ENCODE measurements around the gene RCAN2. TPM values are rescaled to one million over a fixed set of nuclear protein-coding genes. Genes with fewer than 3 reads are reported as not detected.

Gene RCAN2
- total RNA-seq, 6 donors from 2014 or later: 4.8 to 14.6 (median 9.1) TPM

GRCh38 chr6:46357591-46357990 is 133.7 kb downstream of the RCAN2 start:
- H3K4me1 ChIP-seq: peaks cover 4 to 5% (median 5%) of the 10 kb centered on the region in 4 donors
- ATAC-seq (ENCODE audit: low FRiP score in 2 of 2) (no peak), DNase-seq (no peak)
- no peaks in the 10 kb centered on the region for H3K27me3 ChIP-seq
- no peaks in the 10 kb centered on the region for H3K9me3 ChIP-seq
- TF ChIP-seq POLR2A (IDR thresholded peaks at IDR 0.05) (no peak), POLR2AphosphoS5 (IDR thresholded peaks at IDR 0.05) (no peak), EP300 (IDR thresholded peaks at IDR 0.05) (no peak)
- TF ChIP-seq, protein P1, sequence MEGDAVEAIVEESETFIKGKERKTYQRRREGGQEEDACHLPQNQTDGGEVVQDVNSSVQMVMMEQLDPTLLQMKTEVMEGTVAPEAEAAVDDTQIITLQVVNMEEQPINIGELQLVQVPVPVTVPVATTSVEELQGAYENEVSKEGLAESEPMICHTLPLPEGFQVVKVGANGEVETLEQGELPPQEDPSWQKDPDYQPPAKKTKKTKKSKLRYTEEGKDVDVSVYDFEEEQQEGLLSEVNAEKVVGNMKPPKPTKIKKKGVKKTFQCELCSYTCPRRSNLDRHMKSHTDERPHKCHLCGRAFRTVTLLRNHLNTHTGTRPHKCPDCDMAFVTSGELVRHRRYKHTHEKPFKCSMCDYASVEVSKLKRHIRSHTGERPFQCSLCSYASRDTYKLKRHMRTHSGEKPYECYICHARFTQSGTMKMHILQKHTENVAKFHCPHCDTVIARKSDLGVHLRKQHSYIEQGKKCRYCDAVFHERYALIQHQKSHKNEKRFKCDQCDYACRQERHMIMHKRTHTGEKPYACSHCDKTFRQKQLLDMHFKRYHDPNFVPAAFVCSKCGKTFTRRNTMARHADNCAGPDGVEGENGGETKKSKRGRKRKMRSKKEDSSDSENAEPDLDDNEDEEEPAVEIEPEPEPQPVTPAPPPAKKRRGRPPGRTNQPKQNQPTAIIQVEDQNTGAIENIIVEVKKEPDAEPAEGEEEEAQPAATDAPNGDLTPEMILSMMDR (IDR thresholded peaks at IDR 0.05): no peak
- H3K4me3 ChIP-seq: no peak overlapping the region
- WGBS, 2 donors: 42 to 56% methylated on average over 2 of the region's 2 CpGs
- H3K27ac ChIP-seq: no peak overlapping the region
- no peaks in the 10 kb centered on the region for H3K36me3 ChIP-seq

DNA sequence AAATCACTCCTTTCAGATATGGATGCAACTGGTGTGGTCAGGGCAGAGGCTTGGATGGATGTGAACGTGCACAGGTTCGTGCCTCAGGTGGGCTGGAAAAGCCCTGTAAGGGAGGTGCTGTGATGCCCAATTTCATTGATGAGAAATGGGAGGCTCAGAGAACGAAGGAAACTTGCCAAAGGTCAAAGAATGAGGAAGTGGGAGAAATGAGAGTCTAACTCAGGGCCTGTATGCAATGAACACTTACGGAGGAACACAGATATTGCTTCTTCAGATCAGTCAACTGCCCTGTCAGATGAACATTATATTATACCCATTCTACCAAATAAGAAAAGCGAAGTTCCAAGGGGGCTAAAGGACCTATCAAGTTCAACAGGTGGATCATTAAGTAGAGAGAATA is 134.7 kb downstream of the RCAN2 start:
- DNase-seq: no peak
- H3K4me3 ChIP-seq: no peak overlapping the region
- H3K4me1 ChIP-seq: peaks cover 4 to 5% (median 5%) of the 10 kb centered on the region in 4 donors
- no peak overlapping the region for H3K27ac ChIP-seq
- no peak for ATAC-seq (ENCODE audit: low FRiP score in 2 of 2)
- H3K27me3 ChIP-seq: no peaks in the 10 kb centered on the region
- no peaks in the 10 kb centered on the region for H3K36me3 ChIP-seq
- no peak for TF ChIP-seq POLR2AphosphoS5 (IDR thresholded peaks at IDR 0.05)
- TF ChIP-seq EP300 (IDR thresholded peaks at IDR 0.05): no peak
- TF ChIP-seq, protein P1 (IDR thresholded peaks at IDR 0.05): no peak
- no peak for TF ChIP-seq POLR2A (IDR thresholded peaks at IDR 0.05)
- WGBS, 2 donors: 78 to 94% methylated on average over 5 of the region's 5 CpGs
- no peaks in the 10 kb centered on the region for H3K9me3 ChIP-seq

- ATAC-seq (ENCODE audit: low FRiP score in 2 of 2) (no peak), DNase-seq (no peak)
- Histone ChIP-seq H3K4me3 (no peak overlapping the region), H3K27me3 (no peaks in the 10 kb centered on the region), H3K9me3 (no peaks in the 10 kb centered on the region), H3K27ac (no peak overlapping the region), H3K4me1 (peaks cover 4 to 5% (median 5%) of the 10 kb centered on the region in 4 donors), H3K36me3 (no peaks in the 10 kb centered on the region)
- WGBS, 2 donors: 43 to 51% methylated on average over 3 of the region's 3 CpGs
- TF ChIP-seq POLR2AphosphoS5 (IDR thresholded peaks at IDR 0.05): no peak
- TF ChIP-seq, protein P1 (IDR thresholded peaks at IDR 0.05): no peak
Observed at GRCh38 chr6:46353528-46353927, 137.7 kb downstream of the RCAN2 start.

DNA sequence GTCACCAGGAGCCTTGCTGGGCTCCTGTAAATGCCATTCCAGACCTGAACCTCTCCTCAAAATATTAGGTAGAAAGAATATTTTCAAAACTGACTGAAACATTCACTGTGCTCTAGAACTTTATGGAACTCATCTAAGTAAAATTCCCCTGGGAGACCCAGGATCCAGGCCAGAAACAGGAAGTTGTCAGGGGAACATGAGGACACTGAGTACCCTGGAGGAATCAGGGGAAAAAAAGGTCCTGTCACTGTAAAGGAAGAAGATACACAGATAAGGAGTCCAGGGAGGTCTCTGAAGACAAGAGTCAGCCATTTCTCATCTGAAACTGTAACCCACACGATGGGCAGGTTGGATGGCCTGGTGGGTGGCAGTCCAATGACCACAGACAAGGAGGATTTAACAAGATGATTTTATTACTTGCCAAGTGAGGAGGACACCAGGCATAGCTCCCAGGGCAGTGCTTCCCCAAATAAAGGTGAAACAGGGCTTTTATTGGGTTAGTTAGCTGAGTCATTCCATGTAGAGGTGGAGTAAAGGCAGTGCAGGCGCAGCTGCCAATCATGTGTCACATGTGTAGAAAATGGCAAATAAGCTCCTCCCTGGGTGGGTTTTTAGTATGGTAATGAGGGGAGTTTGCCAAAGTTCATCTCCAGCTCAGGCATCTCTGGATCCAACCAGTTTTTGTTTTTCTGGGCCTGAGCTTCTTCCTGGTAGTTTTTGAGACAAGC is 138.5 kb downstream of the RCAN2 start:
- DNase-seq (no peak), ATAC-seq (ENCODE audit: low FRiP score in 2 of 2) (no peak)
- Histone ChIP-seq H3K4me3 (no peak overlapping the region), H3K27me3 (no peaks in the 10 kb centered on the region), H3K4me1 (peaks cover 1 to 5% (median 4%) of the 10 kb centered on the region in 4 donors), H3K36me3 (no peaks in the 10 kb centered on the region), H3K9me3 (no peaks in the 10 kb centered on the region), H3K27ac (no peak overlapping the region)
- no peak for TF ChIP-seq POLR2A (IDR thresholded peaks at IDR 0.05)
- 75 to 87% methylated on average over 2 of the region's 2 CpGs for WGBS, 2 donors

GRCh38 chr6:46350714-46351113 is 140.5 kb downstream of the RCAN2 start:
- no peak overlapping the region for H3K27ac ChIP-seq
- no peak for TF ChIP-seq POLR2AphosphoS5 (IDR thresholded peaks at IDR 0.05)
- TF ChIP-seq, protein P1 (IDR thresholded peaks at IDR 0.05): no peak
- no peak for TF ChIP-seq POLR2A (IDR thresholded peaks at IDR 0.05)
- no peak for TF ChIP-seq EP300 (IDR thresholded peaks at IDR 0.05)
- H3K9me3 ChIP-seq: no peaks in the 10 kb centered on the region

More at GRCh38 chr6:46350714-46351113, 140.5 kb downstream of the RCAN2 start:
- no peaks in the 10 kb centered on the region for H3K27me3 ChIP-seq
- no peak for ATAC-seq (ENCODE audit: low FRiP score in 2 of 2)
- no peak for DNase-seq
- 64% methylated on average over 1 of the region's 1 CpG; no CpG with 5 or more reads in 1 of the 2 donors for WGBS, 2 donors
- H3K4me3 ChIP-seq: no peak overlapping the region
- peaks cover 0 to 5% (median 2%) of the 10 kb centered on the region in 4 donors for H3K4me1 ChIP-seq
- no peaks in the 10 kb centered on the region for H3K36me3 ChIP-seq

Data from upper lobe of left lung (tissue), 6 donors.